Measurements from ENCODE around the gene MT3.

MT3 gene

GRCh38 chr16:56635441-56635967, 46.2 kb downstream of the MT3 start:
- Histone ChIP-seq H3K9me3 (ENCODE audit: control insufficient read depth, low read depth, low read length) (no peaks in the 10 kb centered on the region), H3K4me1 (ENCODE audit: control insufficient read depth, low read depth, low read length) (no peaks in the 10 kb centered on the region), H3K27me3 (ENCODE audit: control insufficient read depth, insufficient read depth, low read length) (peaks cover 100% of the 10 kb centered on the region), H3K36me3 (ENCODE audit: control insufficient read depth, low read depth, low read length) (no peaks in the 10 kb centered on the region), H3K4me3 (ENCODE audit: low read length) (peak overlapping the region; percentile 51), H3K9ac (ENCODE audit: low read length) (no peak overlapping the region), H3K27ac (ENCODE audit: low read length) (no peak overlapping the region)

- Histone ChIP-seq H3K4me1 (ENCODE audit: control insufficient read depth, low read depth, low read length) (no peaks in the 10 kb centered on the region), H3K9ac (ENCODE audit: low read length) (no peak overlapping the region), H3K27me3 (ENCODE audit: control insufficient read depth, insufficient read depth, low read length) (peaks cover 100% of the 10 kb centered on the region), H3K27ac (ENCODE audit: low read length) (no peak overlapping the region), H3K4me3 (ENCODE audit: low read length) (no peak overlapping the region), H3K36me3 (ENCODE audit: control insufficient read depth, low read depth, low read length) (no peaks in the 10 kb centered on the region), H3K9me3 (ENCODE audit: control insufficient read depth, low read depth, low read length) (no peaks in the 10 kb centered on the region)
Measured at GRCh38 chr16:56636616-56637413, 47.5 kb downstream of the MT3 start.

GRCh38 chr16:56637814-56638750, 48.8 kb downstream of the MT3 start, which contains the start of gene MT1A:
TSS of gene MT1A (plus strand) at chr16:56638666. CDS start at chr16:56638739, 73 bp downstream.
- H3K4me3 ChIP-seq (ENCODE audit: low read length), result peak within 1 kb of the TSS; percentile 51

GRCh38 chr16:56639045-56639444, 49.7 kb downstream of the MT3 start:
- H3K36me3 ChIP-seq (ENCODE audit: control insufficient read depth, low read depth, low read length), result no peaks in the 10 kb centered on the region
- no peak overlapping the region for H3K4me3 ChIP-seq (ENCODE audit: low read length)
- peaks cover 3% of the 10 kb centered on the region for H3K4me1 ChIP-seq (ENCODE audit: control insufficient read depth, low read depth, low read length)
- H3K27ac ChIP-seq (ENCODE audit: low read length), result no peak overlapping the region
- no peak overlapping the region for H3K9ac ChIP-seq (ENCODE audit: low read length)
- H3K27me3 ChIP-seq (ENCODE audit: control insufficient read depth, insufficient read depth, low read length), result peaks cover 100% of the 10 kb centered on the region
- no peaks in the 10 kb centered on the region for H3K9me3 ChIP-seq (ENCODE audit: control insufficient read depth, low read depth, low read length)

More at GRCh38 chr16:56637814-56638750, 48.8 kb downstream of the MT3 start, which contains the start of gene MT1A:
- no peaks in the 10 kb centered on the region for H3K4me1 ChIP-seq (ENCODE audit: control insufficient read depth, low read depth, low read length)
- no peak within 1 kb of the TSS for H3K27ac ChIP-seq (ENCODE audit: low read length)
- H3K9ac ChIP-seq (ENCODE audit: low read length), result no peak within 1 kb of the TSS
- no peaks in the 10 kb centered on the region for H3K9me3 ChIP-seq (ENCODE audit: control insufficient read depth, low read depth, low read length)
- peaks cover 100% of the 10 kb centered on the region for H3K27me3 ChIP-seq (ENCODE audit: control insufficient read depth, insufficient read depth, low read length)
- no peaks in the 10 kb centered on the region for H3K36me3 ChIP-seq (ENCODE audit: control insufficient read depth, low read depth, low read length)

- Histone ChIP-seq H3K9ac (ENCODE audit: low read length) (no peak overlapping the region), H3K9me3 (ENCODE audit: control insufficient read depth, low read depth, low read length) (no peaks in the 10 kb centered on the region), H3K27me3 (ENCODE audit: control insufficient read depth, insufficient read depth, low read length) (peaks cover 100% of the 10 kb centered on the region), H3K4me3 (ENCODE audit: low read length) (no peak overlapping the region), H3K27ac (ENCODE audit: low read length) (no peak overlapping the region), H3K36me3 (ENCODE audit: control insufficient read depth, low read depth, low read length) (no peaks in the 10 kb centered on the region), H3K4me1 (ENCODE audit: control insufficient read depth, low read depth, low read length) (peaks cover 3% of the 10 kb centered on the region)
Measured at GRCh38 chr16:56640076-56640475, 50.7 kb downstream of the MT3 start.
